Measurements from ENCODE around the gene ANHX.

- TF ChIP-seq, protein P1, sequence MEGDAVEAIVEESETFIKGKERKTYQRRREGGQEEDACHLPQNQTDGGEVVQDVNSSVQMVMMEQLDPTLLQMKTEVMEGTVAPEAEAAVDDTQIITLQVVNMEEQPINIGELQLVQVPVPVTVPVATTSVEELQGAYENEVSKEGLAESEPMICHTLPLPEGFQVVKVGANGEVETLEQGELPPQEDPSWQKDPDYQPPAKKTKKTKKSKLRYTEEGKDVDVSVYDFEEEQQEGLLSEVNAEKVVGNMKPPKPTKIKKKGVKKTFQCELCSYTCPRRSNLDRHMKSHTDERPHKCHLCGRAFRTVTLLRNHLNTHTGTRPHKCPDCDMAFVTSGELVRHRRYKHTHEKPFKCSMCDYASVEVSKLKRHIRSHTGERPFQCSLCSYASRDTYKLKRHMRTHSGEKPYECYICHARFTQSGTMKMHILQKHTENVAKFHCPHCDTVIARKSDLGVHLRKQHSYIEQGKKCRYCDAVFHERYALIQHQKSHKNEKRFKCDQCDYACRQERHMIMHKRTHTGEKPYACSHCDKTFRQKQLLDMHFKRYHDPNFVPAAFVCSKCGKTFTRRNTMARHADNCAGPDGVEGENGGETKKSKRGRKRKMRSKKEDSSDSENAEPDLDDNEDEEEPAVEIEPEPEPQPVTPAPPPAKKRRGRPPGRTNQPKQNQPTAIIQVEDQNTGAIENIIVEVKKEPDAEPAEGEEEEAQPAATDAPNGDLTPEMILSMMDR (conservative IDR thresholded peaks at IDR 0.05; ENCODE audit: low read length) = peak; percentile 90
- no peak for TF ChIP-seq EZH2phosphoT487 (IDR thresholded peaks at IDR 0.05; ENCODE audit: borderline replicate concordance, low read depth, low read length)
Observed at GRCh38 chr12:133181238-133181959, 54.3 kb downstream of the ANHX start, which contains the start of gene ZNF268.
